Ovary (tissue), 9 donors: ENCODE measurements around the gene KCNK13. TPM values are rescaled to one million over a fixed set of nuclear protein-coding genes. Genes with fewer than 3 reads are reported as not detected.

ENCODE experiments used
- DNase-seq, 5 donors: peaks; one replicate each; pipeline ENCODE4 v3.0.0-alpha.2; 2019 to 2020
- H3K27ac ChIP-seq, 2 donors: fragments of 200-600 bp; one replicate each; pipeline versions ENCODE4 v1.5.1 to v1.8.0; 2019 to 2022
- H3K27me3 ChIP-seq: fragments of 200-600 bp; one replicate; pipeline ENCODE4 v1.8.0; 2022
- H3K36me3 ChIP-seq: fragments of 200-600 bp; sonication (generic); one replicate; pipeline ENCODE4 v1.5.1; 2019
- H3K4me1 ChIP-seq: one replicate; pipeline ENCODE4 v1.8.1; 2013; ENCODE audit warnings: mild to moderate bottlenecking, moderate library complexity; ENCODE audit not compliant: insufficient read depth
- H3K4me3 ChIP-seq: fragments of 200-600 bp; sonication (generic); one replicate; pipeline ENCODE4 v1.5.1; 2017
- H3K9me3 ChIP-seq, 2 donors: fragments of 200-600 bp in 1 of 2; sonication (generic) in 1 of 2; one replicate each; pipeline versions ENCODE4 v1.5.1 to v1.8.1; 2013 to 2019; ENCODE audit warnings: mild to moderate bottlenecking in 1 of 2, moderate library complexity in 1 of 2
- EP300 ChIP-seq: sonication (generic); formaldehyde crosslinking; IDR thresholded peaks from one replicate; pipeline ENCODE4 v1.6.1; 2017; ENCODE audit warnings: antibody characterized with exemption
- POLR2A ChIP-seq: fragments of 450-650 bp; IDR thresholded peaks from one replicate; pipeline ENCODE4 v1.6.1; 2017; ENCODE audit warnings: antibody characterized with exemption, mild to moderate bottlenecking, moderate library complexity
- WGBS, 3 donors: extraction: QIAGEN DNeasy Blood & Tissue Kit in 1 of 3; methylation state at CpG; one replicate each; pipeline versions ENCODE4 v1.1.5 to v1.1.7; 2013 to 2017; 5-methylcytosine and 5-hydroxymethylcytosine counted together
- intact Hi-C, 4 donors: fragments of 100-400 bp; cut with DNase I; formaldehyde crosslinking; loops; one replicate each; pipeline versions ENCODE4 v1.11.0 to v1.15.1; 2022 to 2023
- polyA plus RNA-seq, 2 donors: library from polyadenylated mRNA; stranded (reverse); fragments of 200-250 nt in 1 of 2; fragments of 350-450 nt in 1 of 2; fragmentation: Illumina TruSeq in 1 of 2; extraction: RNeasy Lipid Tissue Mini Kit (QIAGEN cat#74804) in 1 of 2; gene quantifications; one replicate each; pipeline ENCODE4 v1.2.3, GENCODE V29; 2013 to 2014
- total RNA-seq, 7 donors: library from RNA; depleted of rRNA in 2 of 7; stranded (reverse); fragments of >200 nt in 2 of 7; fragmentation: NEBNext Ultra II Directional in 3 of 7; extraction: Animal tissue kit (Norgen Biotek cat#: 25700) in 3 of 7; gene quantifications; one replicate each; pipeline versions ENCODE4 v1.1.0 to v1.2.4, GENCODE V29; 2016 to 2023
- TF ChIP-seq, protein P1 (sequence below), 3 donors: fragments of 450-650 bp in 2 of 3; fragments of 200-600 bp in 1 of 3; IDR thresholded peaks; one replicate each; pipeline versions ENCODE4 v1.5.1 to v1.8.0; 2016 to 2022; ENCODE audit warnings: antibody characterized with exemption in 3 of 3, mild to moderate bottlenecking in 1 of 3
- donor health status: DM: no; HTN: no; CAD: no; lungs with moderate emphysema.
- donor health status: DM: no; HTN: no; CAD: no.
- donor health status: Bipolar disorder and iron deficiency.
- donor health status: DM: yes; HTN: yes; CAD: no.
- donor health status: DM: no; HTN: no; CAD: no.
- donor health status: DM: yes; HTN: yes; CAD: no.

The KCNK13 gene
- total and polyA plus RNA-seq, 9 donors: 0.13 to 0.80 (median 0.28) TPM; not detected in 2

DNA sequence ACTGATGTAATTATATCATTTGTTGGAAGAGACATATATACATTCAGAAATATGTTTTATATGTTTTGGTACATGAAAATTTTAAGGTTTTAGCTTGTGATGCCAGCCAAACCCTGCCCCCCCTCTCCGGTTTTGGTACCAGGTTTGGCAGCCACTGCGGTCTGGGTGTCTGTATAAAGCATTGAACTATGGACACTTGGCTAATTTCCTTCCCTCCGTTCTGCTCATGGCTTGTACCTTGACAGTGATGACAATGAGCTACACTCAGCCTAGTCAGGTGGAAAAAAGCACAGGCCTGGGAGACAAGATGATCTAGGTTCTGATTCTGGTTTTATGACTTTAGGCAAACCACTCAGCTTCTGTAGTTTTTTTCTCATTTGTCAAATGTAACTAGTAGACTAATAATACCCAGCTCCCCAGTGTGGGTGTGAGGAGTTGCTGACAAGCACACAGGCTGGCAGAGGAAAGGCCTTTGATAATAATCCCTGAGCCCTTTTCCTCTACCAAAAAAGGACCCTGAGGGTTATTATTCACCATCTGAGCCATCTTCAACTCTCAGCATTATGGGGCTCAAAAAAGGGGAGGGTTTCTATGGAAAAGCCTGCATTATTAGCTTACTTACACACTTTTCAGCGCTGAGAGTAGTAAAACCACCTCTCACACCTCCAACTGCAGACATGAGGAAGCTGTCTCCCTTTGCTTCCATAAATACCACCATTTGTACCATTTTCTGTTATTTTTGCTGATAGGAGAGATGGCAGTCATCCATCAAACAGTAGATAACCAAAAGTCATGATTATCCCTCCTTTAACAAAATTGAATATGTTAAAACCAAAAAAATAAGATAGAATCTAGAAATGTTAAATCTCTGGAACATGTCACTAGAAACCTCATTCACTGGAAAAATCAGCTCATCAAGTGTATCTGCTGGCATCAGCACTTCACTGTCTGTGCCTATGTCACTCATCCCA, 118.3 kb downstream of the KCNK13 start:
- DNase-seq: no peak
- 69 to 77% (median 71%) methylated on average over 4 of the region's 4 CpGs for WGBS, 3 donors
- intact Hi-C loops: no loop called here
- Histone ChIP-seq H3K4me3 (no peak overlapping the region), H3K27me3 (no peaks in the 10 kb centered on the region), H3K36me3 (no peaks in the 10 kb centered on the region), H3K4me1 (no peaks in the 10 kb centered on the region), H3K9me3 (no peaks in the 10 kb centered on the region), H3K27ac (no peak overlapping the region)
- TF ChIP-seq, protein P1, sequence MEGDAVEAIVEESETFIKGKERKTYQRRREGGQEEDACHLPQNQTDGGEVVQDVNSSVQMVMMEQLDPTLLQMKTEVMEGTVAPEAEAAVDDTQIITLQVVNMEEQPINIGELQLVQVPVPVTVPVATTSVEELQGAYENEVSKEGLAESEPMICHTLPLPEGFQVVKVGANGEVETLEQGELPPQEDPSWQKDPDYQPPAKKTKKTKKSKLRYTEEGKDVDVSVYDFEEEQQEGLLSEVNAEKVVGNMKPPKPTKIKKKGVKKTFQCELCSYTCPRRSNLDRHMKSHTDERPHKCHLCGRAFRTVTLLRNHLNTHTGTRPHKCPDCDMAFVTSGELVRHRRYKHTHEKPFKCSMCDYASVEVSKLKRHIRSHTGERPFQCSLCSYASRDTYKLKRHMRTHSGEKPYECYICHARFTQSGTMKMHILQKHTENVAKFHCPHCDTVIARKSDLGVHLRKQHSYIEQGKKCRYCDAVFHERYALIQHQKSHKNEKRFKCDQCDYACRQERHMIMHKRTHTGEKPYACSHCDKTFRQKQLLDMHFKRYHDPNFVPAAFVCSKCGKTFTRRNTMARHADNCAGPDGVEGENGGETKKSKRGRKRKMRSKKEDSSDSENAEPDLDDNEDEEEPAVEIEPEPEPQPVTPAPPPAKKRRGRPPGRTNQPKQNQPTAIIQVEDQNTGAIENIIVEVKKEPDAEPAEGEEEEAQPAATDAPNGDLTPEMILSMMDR (IDR thresholded peaks at IDR 0.05): no peak
- TF ChIP-seq POLR2A: no peak
- no peak for TF ChIP-seq EP300

DNA sequence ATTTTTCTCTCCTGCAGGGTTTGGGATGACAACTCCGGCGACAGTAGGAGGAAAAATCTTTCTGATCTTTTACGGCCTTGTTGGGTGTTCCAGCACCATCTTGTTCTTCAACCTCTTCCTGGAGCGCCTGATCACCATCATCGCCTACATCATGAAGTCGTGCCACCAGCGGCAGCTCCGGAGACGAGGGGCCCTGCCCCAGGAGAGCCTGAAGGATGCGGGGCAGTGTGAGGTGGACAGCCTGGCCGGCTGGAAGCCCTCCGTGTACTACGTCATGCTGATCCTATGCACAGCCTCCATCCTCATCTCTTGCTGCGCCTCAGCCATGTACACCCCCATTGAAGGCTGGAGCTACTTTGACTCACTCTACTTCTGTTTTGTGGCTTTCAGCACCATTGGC, 122.3 kb downstream of the KCNK13 start:
- TF ChIP-seq, protein P1 (IDR thresholded peaks at IDR 0.05): no peak
- TF ChIP-seq EP300 (no peak), POLR2A (no peak)
- 93 to 95% (median 95%) methylated on average over 14 of the region's 14 CpGs for WGBS, 3 donors

DNA sequence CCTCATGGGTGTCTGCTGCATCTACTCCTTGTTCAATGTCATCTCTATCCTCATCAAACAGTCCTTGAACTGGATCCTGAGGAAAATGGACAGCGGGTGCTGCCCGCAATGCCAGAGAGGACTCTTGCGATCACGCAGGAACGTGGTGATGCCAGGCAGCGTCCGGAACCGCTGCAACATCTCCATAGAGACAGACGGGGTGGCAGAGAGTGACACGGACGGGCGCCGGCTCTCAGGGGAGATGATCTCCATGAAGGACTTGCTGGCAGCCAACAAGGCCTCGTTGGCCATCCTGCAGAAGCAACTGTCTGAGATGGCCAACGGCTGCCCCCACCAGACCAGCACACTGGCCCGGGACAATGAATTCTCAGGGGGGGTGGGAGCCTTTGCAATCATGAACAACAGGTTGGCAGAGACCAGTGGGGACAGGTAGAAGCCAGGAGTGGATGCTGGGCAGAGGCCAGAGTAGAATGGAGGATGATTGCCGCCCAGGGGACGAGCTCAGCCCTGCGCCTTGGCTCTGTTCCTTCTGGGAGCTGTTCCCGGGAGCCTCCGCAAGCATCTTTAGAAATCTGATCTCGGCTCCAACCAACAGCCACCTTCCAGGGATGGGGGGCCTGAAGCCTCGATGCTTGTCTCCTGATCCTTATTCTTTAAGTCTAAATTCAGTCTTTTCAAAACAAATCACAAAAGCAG, 122.9 kb downstream of the KCNK13 start:
- no peak for TF ChIP-seq EP300
- TF ChIP-seq, protein P1 (IDR thresholded peaks at IDR 0.05): no peak
- no peak for TF ChIP-seq POLR2A
- Histone ChIP-seq H3K9me3 (no peaks in the 10 kb centered on the region), H3K27me3 (no peaks in the 10 kb centered on the region), H3K36me3 (no peaks in the 10 kb centered on the region), H3K4me3 (no peak overlapping the region), H3K4me1 (no peaks in the 10 kb centered on the region), H3K27ac (no peak overlapping the region)
- intact Hi-C loops: no loop called here
- 84 to 89% (median 85%) methylated on average over 23 of the region's 23 CpGs for WGBS, 3 donors
- DNase-seq: no peak

More for the DNA sequence above, 122.3 kb downstream of the KCNK13 start:
- Histone ChIP-seq H3K9me3 (no peaks in the 10 kb centered on the region), H3K36me3 (no peaks in the 10 kb centered on the region), H3K4me1 (no peaks in the 10 kb centered on the region), H3K4me3 (no peak overlapping the region), H3K27me3 (no peaks in the 10 kb centered on the region), H3K27ac (no peak overlapping the region)
- DNase-seq: no peak
- intact Hi-C loops: no loop called here

DNA sequence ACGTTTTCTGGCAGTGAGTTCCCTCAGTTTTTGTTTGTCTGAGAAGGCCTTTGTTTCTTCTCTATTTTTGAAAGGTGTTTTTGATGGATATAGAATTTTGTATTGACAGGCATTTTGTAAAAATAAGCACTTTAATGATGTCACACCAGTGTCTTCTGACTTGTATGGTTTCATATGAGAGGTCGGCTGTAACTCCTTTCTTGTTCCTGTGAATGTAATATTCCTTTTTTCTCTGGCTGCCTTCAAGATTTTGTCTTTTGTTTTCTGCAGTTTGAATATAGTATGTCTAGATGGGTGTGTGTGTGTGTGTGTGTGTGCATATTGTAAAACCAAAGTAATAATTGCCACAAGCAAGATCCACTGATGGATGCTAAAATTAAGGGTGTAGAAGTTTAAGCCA, 126.8 kb downstream of the KCNK13 start:
- WGBS, 3 donors: 87 to 93% (median 88%) methylated on average over 2 of the region's 2 CpGs

More for the DNA sequence above, 126.8 kb downstream of the KCNK13 start:
- no peaks in the 10 kb centered on the region for H3K36me3 ChIP-seq
- intact Hi-C loops: no loop called here
- H3K9me3 ChIP-seq: no peaks in the 10 kb centered on the region
- no peak for DNase-seq
- H3K27me3 ChIP-seq: no peaks in the 10 kb centered on the region
- H3K27ac ChIP-seq: no peak overlapping the region
- H3K4me3 ChIP-seq: no peak overlapping the region
- TF ChIP-seq POLR2A (no peak), EP300 (no peak)
- TF ChIP-seq, protein P1 (IDR thresholded peaks at IDR 0.05): no peak
- H3K4me1 ChIP-seq: no peaks in the 10 kb centered on the region
